NCI-H69 (cell line): ENCODE measurements around the gene ATP10D.

Experiments used
- DNase-seq: peaks from one replicate; lab custom pipeline; 2025; lab: John Stamatoyannopoulos, UW

Gene ATP10D

DNA sequence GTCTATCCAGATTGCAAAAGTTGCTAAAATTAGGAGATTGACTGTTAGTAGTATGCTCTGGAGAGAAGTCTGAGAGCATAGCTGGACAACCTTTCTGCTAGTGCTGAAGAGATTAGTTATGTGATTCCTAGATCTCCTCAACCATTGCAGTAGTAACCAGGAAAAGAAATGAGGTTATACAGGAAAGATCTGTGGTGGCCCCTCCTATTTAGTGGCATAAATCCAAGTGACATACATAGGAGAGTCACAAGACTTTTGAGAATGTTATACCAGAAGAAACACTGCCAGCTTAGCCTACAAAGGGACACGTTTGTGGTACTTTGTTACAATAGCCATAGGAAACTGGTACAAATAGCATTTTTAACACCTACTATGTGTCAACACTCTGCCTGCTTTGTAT, 105.2 kb downstream of the ATP10D start:
- DNase-seq = no peak

DNA sequence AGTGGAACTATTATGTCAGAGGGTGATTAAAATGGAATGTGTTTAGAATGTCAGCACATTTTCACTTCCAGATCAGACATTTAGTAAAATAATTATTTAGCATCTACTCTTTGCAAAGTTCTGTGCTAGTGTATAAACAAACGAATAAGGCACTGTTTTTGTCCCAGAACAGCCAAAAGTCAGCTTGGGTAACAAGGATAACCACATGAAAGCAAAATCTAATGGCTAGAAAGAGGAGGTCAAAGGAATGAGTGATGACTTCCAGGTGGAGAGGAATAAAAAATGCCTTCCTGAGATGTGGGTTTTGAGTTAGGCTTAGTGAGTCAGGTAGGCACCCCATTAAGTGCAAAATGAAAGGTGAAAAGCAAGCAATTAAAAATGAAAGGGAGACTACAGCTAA, 112.6 kb downstream of the ATP10D start:
- DNase-seq = no peak

DNA sequence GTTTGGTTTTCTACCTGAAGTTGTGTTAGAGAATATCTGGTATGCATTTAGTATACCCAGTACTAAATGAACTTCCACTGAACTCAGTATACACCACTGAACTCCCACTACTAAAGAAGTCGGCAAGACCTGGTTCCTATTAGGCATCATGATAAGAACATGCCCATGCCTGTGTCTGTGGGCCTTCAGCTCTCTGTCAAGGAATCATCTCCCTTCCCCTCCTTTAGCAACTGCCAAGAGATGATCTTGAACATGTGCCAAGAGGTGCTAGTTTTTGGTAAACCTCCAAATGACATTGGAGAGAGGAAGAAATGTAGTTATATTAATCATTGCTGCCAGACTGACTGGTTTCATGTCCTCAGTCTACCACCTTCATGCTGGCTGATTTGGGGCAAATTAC, 113.2 kb downstream of the ATP10D start:
- DNase-seq = no peak

DNA sequence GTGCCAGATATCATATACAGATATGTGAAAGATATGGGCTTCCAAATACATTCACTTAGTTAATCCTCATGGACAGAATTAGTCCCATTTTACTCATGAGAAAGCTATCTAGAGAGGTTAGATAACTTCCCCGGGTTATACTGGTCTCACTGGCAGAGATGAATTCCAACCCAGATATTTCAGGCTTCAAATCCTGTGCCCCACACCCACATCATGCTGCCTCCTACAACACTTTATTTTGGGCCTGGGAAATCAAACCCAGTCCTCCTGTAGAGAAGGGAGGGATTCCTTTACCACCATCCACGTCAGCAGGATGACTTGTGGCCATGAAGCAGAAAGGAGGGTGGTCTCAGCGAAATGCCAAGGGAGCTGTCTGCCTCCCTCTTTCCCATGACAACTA, 113.8 kb downstream of the ATP10D start:
- DNase-seq = no peak

DNA sequence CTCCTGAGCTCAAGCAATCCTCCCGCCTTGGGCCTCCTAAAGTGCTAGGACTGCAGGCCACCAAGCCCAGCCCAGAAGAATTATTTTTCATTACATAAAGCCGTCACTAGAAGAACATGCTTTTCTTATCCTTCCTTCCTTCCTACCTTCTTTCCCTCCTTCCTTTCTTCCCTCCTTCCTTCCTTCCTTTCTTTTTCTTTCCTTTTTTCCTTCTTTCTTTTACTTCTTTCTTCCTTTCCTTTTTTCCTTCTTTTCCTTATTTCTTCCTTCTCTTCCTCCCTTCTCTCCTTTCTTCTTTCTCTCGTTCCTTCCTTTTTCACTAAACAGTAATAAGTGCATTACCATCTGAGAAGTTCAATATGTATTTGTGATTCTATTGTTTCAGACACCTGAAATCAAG, 121.4 kb downstream of the ATP10D start:
- DNase-seq = no peak

DNA sequence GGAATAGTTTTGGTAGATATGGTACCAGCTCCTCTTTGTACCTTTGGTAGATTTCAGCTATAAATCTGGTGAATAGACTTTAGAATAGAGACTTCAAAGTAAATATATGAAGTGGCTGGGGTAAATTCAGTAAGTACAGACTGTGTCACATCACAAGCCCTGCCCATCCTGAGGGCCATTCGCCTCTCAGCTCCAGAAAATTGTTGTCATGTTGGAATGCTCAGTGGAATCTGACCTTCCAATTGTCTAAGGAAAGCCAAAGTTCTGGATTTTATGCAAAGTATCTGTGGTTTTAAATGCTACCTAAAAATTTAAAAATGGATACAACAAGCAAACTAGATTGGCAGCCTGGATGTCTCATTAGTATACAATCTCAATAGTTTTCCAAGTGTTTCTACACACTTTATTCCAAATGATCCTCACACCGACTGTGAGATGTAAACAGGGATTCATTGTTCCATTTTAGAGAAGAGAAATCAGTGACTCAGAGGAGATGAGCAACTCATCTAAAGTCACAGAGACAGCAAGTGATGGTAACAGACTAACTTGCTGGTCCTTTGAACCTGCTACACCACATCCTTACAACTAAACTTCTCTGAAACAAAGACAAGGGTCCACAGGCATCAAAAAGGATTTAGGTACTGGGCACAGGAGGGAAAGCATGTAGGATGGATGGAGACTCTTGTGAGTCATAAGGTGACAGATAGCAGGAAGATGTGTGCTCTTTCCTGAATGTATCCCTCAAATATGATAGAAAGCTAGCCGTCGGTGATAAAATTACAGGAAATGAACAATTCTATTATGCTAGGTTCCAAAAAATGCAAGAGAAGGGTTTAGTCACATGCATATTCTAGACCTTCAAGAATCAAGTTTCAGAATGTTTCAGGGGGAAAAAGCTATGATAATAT, 127.3 kb downstream of the ATP10D start:
- no peak for DNase-seq

DNA sequence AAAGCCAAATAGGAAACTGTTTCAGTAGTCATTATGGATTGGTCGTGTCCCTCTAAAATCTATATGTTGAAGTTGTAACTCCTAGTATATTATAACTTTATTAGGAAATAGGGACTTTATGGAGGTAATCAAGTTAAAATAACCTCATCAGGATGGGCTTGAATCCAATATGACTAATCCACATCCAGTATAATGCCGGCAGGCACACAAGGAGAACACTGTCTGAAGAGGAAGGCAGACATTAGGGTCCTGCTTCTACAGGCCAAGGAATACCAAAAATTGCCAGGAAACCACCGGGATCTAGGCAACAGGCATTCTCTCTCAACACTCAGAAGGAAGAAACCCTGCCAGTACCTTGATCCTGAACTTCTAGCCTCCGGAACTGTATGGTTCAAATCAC, 130.3 kb downstream of the ATP10D start:
- DNase-seq = no peak

DNA sequence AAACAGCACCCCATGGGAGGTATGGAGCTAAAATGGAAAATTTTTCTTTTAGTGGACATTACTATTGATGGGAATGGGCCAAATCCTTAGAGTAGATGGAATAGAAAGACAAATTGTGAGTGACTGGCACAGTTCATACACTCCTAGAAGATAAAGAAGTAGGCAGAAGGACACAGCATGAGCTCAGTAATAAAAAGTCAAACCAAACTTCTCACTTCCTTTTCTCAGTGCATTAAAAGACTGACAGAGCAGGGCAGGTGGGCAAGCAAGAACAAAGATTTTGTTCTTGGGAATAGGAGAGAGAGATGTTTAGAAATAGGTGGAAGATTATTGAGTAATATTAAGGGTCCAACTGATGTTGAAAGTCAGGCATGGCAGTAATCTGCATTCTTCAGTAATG, 132.5 kb downstream of the ATP10D start:
- DNase-seq = no peak

DNA sequence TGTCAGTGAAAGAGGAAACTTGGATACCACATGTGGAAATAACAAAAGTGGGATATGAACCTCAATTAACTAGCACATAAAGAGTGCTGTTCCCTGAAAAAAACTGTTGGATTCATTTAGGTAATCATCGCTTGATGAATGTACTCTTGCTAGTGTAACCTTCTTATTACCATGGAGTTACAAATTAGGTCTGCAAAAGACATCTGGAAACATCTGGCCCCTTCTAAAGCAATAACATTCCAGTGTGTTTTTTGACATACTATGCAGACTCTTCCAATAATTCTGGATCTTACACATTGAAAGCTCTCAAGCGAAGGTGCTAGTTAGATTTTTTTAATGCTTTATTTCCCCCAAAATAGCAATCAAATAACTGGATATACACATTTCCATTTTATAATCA, 134.6 kb downstream of the ATP10D start:
- DNase-seq = no peak

DNA sequence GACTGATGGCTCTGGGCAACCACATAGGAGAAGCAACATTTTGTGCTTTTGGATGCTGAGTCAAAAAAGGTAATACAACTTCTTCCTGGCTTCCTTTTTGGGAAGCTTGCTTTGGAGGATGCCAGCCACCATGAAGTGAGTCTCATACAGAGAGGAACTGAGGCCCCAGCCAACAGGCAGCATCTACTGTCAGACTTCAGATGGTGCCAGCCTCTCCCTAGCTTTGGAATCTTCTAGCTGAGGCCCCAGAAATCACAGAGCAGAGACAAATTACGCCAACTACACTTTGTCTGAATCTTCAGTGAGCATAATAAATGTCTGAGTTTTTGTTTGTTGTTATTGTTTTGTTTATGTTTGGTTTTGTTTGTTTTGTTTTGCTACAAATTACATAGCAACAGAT, 136.1 kb downstream of the ATP10D start:
- no peak for DNase-seq

DNA sequence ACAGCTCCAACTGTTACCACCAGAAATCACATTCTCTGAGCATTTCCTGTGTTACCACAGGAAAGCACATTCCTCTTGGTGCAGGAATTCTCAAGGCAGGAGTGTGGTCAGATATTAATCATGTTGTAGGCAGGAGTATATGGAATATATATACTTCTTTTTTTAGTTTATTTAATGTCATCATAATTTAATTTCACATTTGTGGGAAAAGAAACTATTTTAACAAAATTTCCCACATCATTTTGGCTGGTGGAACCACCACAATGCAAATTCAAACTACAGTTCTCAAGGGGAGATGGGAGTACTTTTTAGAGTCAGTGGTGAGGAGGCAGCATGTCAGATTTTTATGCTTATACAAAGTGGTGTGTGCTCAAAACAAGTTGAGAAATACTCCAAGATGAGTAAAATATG, 139.0 kb downstream of the ATP10D start:
- DNase-seq = no peak

DNA sequence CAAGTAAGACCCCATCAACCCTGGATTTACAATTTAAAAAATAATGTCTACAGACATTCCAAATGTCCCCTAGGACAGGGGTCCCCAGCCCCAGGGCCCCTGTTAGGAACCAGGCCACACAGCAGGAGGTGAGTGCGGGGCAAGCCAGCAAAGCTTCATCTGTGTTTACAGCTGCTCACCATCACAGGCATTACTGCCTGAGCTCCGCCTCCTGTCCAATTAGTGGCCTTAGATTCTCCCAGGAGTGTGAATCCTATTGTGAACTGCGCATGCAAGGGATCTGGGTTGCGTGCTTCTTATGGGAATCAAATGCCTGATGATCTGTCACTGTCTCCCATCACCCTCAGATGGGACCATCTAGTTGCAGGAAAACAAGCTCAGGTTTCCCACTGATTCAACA, 146.1 kb downstream of the ATP10D start:
- no peak for DNase-seq

DNA sequence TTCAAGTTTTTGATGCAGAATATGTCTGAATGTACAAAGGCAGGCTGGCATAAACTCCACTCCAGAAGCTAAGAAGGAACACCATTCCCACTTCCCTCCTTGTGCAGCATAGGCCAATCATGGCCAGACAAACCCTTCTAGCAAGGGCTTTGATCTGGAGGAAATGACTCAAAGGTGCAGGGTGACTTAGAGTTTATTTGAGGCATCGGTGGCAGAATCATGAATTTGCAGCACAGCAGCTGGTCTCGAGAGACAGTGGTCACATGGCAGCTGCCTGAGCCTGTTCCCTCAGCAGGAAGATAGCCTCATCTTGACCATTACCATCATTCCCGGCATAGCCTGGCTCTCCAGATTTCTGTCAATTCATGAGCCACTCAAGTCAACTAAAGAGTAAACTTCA, 154.5 kb downstream of the ATP10D start:
- DNase-seq = no peak

DNA sequence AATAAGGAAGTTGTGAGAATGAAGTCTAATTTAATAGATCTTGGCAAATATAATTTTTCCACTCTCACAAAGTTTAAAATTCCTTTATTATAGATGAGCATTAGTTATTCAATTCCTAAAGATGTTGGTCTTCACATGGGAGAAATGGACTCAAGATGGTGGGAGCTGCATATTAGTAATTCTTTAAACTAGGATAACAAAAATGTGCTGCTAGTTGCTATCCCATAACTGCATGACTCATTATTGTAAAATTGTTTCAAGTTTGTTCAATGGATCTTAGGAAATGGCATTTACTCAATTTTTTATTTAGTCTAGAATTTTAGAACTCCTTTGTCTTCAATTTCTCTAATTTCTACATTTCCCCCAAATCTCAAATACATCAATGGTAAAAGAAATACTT, 155.8 kb downstream of the ATP10D start:
- DNase-seq = no peak

DNA sequence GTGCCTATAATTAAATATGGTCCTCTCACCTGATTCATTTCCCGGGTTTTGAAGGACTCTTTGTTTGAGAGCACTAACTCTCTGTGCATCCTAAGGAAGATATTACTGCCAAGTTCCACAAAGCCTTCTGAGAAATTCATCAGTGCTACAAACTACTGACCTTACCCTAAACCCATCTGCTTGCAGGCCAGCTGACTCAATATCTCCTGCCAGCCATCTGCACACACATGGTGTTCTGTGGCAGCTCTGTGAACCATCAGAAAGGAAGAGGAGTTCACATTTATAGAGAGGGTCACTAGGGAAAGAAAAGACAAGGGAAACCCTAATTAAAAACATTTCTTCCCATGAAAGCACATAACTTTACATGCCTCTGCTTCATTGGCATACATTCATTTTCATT, 156.7 kb downstream of the ATP10D start:
- no peak for DNase-seq

DNA sequence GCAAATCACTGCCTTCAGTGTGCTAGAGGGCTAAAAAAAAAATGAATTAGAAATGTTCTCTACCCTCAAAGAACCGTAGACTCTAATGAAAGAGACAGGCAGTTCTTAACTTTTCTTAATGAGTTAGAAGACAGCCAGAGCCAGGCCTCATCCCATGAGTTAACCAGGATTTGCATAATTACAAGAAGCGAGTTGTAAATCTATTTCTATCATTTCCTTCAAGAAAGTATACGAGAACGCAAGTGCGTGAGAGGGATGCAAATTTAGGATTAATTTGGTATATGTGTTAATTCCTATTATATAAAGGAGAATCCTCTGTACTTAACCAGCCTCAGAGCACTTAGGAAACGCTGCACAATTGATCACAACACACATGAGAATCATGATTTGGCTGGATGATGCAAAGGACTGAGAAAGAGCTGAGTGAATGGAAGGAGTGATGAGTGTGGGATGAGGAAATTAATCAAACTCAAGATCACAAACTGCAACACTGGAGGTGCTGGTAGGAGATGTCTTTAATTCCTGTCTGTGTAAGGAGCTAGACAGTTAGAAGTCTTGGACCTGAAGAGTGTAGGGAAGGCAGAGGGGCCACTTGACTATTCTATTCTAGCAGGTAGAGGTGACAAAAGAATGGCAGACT, 157.2 kb downstream of the ATP10D start:
- DNase-seq = no peak
